Kidney capillary endothelial cell (primary cell): ENCODE data around the gene IL17REL.

Experiments used
- DNase-seq: peaks from one replicate; pipeline ENCODE4 v3.0.0-alpha.2; 2018; ENCODE audit warnings: low spot score

IL17REL gene

GRCh38 chr22:50002791-50003190 is 9.8 kb downstream of the IL17REL start:
- no peak for DNase-seq

GRCh38 chr22:50001388-50002231 is 11.0 kb downstream of the IL17REL start:
- no peak for DNase-seq

- DNase-seq = no peak
These were observed 11.8 kb downstream of the IL17REL start for GRCh38 chr22:50000587-50001387.

- DNase-seq = no peak
These were observed 12.5 kb downstream of the IL17REL start for GRCh38 chr22:49999946-50000586.

- DNase-seq = no peak
These were observed 13.3 kb downstream of the IL17REL start for GRCh38 chr22:49999063-49999945.

- DNase-seq = no peak
These were observed 13.9 kb downstream of the IL17REL start for GRCh38 chr22:49998718-49999062.

- no peak for DNase-seq
These were observed 14.4 kb downstream of the IL17REL start for GRCh38 chr22:49997932-49998717.

- DNase-seq = no peak
These were observed 15.3 kb downstream of the IL17REL start for GRCh38 chr22:49997251-49997599.

GRCh38 chr22:49996518-49997250 is 15.9 kb downstream of the IL17REL start:
- no peak for DNase-seq

GRCh38 chr22:49996119-49996517 is 16.4 kb downstream of the IL17REL start:
- no peak for DNase-seq

GRCh38 chr22:49995361-49996118 is 17.0 kb downstream of the IL17REL start:
- no peak for DNase-seq

- DNase-seq = no peak
These were observed 17.6 kb downstream of the IL17REL start for GRCh38 chr22:49995041-49995360.

GRCh38 chr22:49994361-49995040 is 18.1 kb downstream of the IL17REL start:
- DNase-seq = no peak

GRCh38 chr22:49993649-49994360 is 18.8 kb downstream of the IL17REL start:
- DNase-seq = no peak

- DNase-seq = peak; percentile 45
These were observed 19.5 kb downstream of the IL17REL start for GRCh38 chr22:49992921-49993648.

GRCh38 chr22:49991907-49992533 is 20.5 kb downstream of the IL17REL start:
- DNase-seq = no peak

GRCh38 chr22:49991167-49991566 is 21.4 kb downstream of the IL17REL start:
- DNase-seq = no peak
